ENCODE results near the gene AMH.

The AMH gene

GRCh38 chr19:2282062-2282861 is 33.1 kb downstream of the AMH start, which contains the start of gene PEAK3:
Gene PEAK3, minus strand, starts transcription at chr19:2282175. Its CDS starts 1,244 bp downstream, at chr19:2280931.
- no peak for DNase-seq (ENCODE audit: low spot score)
- Histone ChIP-seq H3K27ac (peak within 1 kb of the TSS in 1 of 2 donors; percentile 68), H3K4me3 (peak within 1 kb of the TSS; percentile 65)
- no peak for TF ChIP-seq CTCF (IDR thresholded peaks at IDR 0.05)

GRCh38 chr19:2282862-2283237 is 33.7 kb downstream of the AMH start:
- H3K4me3 ChIP-seq, result peak overlapping the region; percentile 65
- no peak overlapping the region for H3K27ac ChIP-seq
- TF ChIP-seq CTCF (IDR thresholded peaks at IDR 0.05), result no peak
- no peak for DNase-seq (ENCODE audit: low spot score)

GRCh38 chr19:2283835-2284507 is 34.8 kb downstream of the AMH start:
- no peak for DNase-seq (ENCODE audit: low spot score)
- no peak for TF ChIP-seq CTCF (IDR thresholded peaks at IDR 0.05)
- Histone ChIP-seq H3K27ac (no peak overlapping the region), H3K4me3 (no peak overlapping the region)

- TF ChIP-seq CTCF (IDR thresholded peaks at IDR 0.05), result no peak
- Histone ChIP-seq H3K4me3 (no peak overlapping the region), H3K27ac (no peak overlapping the region)
- no peak for DNase-seq (ENCODE audit: low spot score)
Measured at GRCh38 chr19:2286402-2287140, 37.4 kb downstream of the AMH start.

GRCh38 chr19:2287585-2288337 is 38.6 kb downstream of the AMH start:
- no peak for DNase-seq (ENCODE audit: low spot score)
- H3K4me3 ChIP-seq, result no peak overlapping the region
- no peak for TF ChIP-seq CTCF (IDR thresholded peaks at IDR 0.05)
- H3K27ac ChIP-seq, result no peak overlapping the region

- no peak for TF ChIP-seq CTCF (IDR thresholded peaks at IDR 0.05)
- DNase-seq (ENCODE audit: low spot score), result no peak
- Histone ChIP-seq H3K4me3 (no peak overlapping the region), H3K27ac (no peak overlapping the region)
Measured at GRCh38 chr19:2288338-2288817, 39.3 kb downstream of the AMH start.

Data from coronary artery (tissue), 2 donors.